AG09309 (cell line): ENCODE measurements around the gene MBD5.

Experiments
- DNase-seq: peaks from one replicate; pipeline ENCODE4 v3.0.0-alpha.2; 2010; ENCODE audit warnings: low read depth
- H3K4me3 ChIP-seq: 2 replicates; pipeline ENCODE4 v1.5.1; 2011; ENCODE audit warnings: mild to moderate bottlenecking, low read depth, low read length, moderate library complexity; ENCODE audit not compliant: control insufficient read depth
- CTCF ChIP-seq: IDR thresholded peaks from 2 replicates; pipeline ENCODE4 v1.5.1; 2011; ENCODE audit warnings: mild to moderate bottlenecking, low read depth, low read length, inconsistent platforms; ENCODE audit not compliant: insufficient read depth, control insufficient read depth; ENCODE audit errors: missing control alignments

The MBD5 gene

GRCh38 chr2:148042219-148042618 is 21.3 kb downstream of the MBD5 start:
- no peak for TF ChIP-seq CTCF
- no peak for DNase-seq
- H3K4me3 ChIP-seq, result no peak overlapping the region

GRCh38 chr2:148044322-148044721 is 23.4 kb downstream of the MBD5 start:
- no peak overlapping the region for H3K4me3 ChIP-seq
- no peak for DNase-seq
- TF ChIP-seq CTCF, result no peak

GRCh38 chr2:148046802-148047201 is 25.9 kb downstream of the MBD5 start:
- no peak for DNase-seq
- H3K4me3 ChIP-seq, result no peak overlapping the region
- TF ChIP-seq CTCF, result no peak

- no peak for TF ChIP-seq CTCF
- no peak overlapping the region for H3K4me3 ChIP-seq
- DNase-seq, result no peak
Measured at GRCh38 chr2:148048475-148049221, 27.8 kb downstream of the MBD5 start.

GRCh38 chr2:148049284-148049683 is 28.4 kb downstream of the MBD5 start:
- no peak for DNase-seq
- no peak for TF ChIP-seq CTCF
- H3K4me3 ChIP-seq, result no peak overlapping the region

GRCh38 chr2:148052687-148053086 is 31.8 kb downstream of the MBD5 start:
- no peak overlapping the region for H3K4me3 ChIP-seq
- no peak for TF ChIP-seq CTCF
- DNase-seq, result no peak
